Measurements from ENCODE around the gene LDLRAP1.

Gene LDLRAP1

GRCh38 chr1:25609921-25610320 is 66.5 kb downstream of the LDLRAP1 start:
- no peak overlapping the region for H3K9ac ChIP-seq (ENCODE audit: low read depth, low read length)
- H3K36me3 ChIP-seq (ENCODE audit: insufficient read depth, low read length), result no peaks in the 10 kb centered on the region
- H3K4me3 ChIP-seq (ENCODE audit: low read length), result no peak overlapping the region
- H3K9me3 ChIP-seq (replicated peaks; ENCODE audit: low read length), result no peaks in the 10 kb centered on the region
- H3K4me1 ChIP-seq (ENCODE audit: control insufficient read depth, insufficient read depth, low read length), result no peaks in the 10 kb centered on the region
- peaks cover 81% of the 10 kb centered on the region for H3K27me3 ChIP-seq (ENCODE audit: control insufficient read depth, insufficient read depth, low read length)
- H3K4me2 ChIP-seq (ENCODE audit: low read length), result no peak overlapping the region

DNA sequence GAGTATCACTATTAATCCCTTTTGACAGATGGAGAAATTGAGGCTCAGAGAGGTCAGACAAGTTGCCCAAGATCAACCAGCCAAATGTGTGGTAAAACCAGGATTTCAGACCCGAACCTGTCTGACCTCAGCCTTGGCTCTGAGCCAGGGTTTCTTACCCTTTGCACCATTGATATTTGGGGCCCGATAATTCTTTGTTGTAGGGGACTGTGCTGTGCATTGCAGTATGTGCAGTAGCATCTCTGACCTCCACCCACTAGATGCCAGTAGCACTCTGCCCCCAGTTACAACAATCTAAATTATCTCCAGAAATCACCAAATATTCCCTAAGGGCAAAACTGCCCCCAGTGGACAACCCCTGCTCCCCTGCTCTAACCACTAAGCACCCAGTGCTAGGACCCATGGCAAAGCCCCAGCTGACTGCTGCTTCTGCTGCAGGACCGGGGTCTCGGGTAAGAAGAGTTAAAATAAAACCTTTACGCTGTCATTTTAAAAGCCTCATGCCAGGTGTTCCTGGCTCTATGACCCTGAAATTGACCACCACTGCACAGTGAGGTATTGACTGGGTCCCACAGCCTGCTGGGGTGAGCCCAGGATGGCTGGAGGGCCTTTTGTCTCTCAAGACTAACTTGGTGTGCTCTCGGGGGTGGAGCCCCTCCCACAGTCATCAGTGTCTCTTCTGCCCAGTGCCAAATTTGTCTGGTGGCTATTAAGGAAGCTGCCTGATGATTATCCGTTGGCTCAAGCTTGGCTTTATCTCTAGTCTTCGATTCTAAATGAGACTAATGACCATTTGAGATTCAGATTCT is 67.6 kb downstream of the LDLRAP1 start:
- Histone ChIP-seq H3K9ac (ENCODE audit: low read depth, low read length) (no peak overlapping the region), H3K4me3 (ENCODE audit: low read length) (no peak overlapping the region), H3K27me3 (ENCODE audit: control insufficient read depth, insufficient read depth, low read length) (peaks cover 73% of the 10 kb centered on the region), H3K4me2 (ENCODE audit: low read length) (no peak overlapping the region), H3K4me1 (ENCODE audit: control insufficient read depth, insufficient read depth, low read length) (peaks cover 4% of the 10 kb centered on the region), H3K36me3 (ENCODE audit: insufficient read depth, low read length) (no peaks in the 10 kb centered on the region), H3K9me3 (replicated peaks; ENCODE audit: low read length) (no peaks in the 10 kb centered on the region)

- H3K4me1 ChIP-seq (ENCODE audit: control insufficient read depth, insufficient read depth, low read length), result peaks cover 9% of the 10 kb centered on the region
- H3K4me2 ChIP-seq (ENCODE audit: low read length), result no peak overlapping the region
- H3K9me3 ChIP-seq (replicated peaks; ENCODE audit: low read length), result no peaks in the 10 kb centered on the region
- H3K36me3 ChIP-seq (ENCODE audit: insufficient read depth, low read length), result no peaks in the 10 kb centered on the region
- no peak overlapping the region for H3K9ac ChIP-seq (ENCODE audit: low read depth, low read length)
- H3K27me3 ChIP-seq (ENCODE audit: control insufficient read depth, insufficient read depth, low read length), result peaks cover 65% of the 10 kb centered on the region
- no peak overlapping the region for H3K4me3 ChIP-seq (ENCODE audit: low read length)
Observed at GRCh38 chr1:25611843-25612242, 68.4 kb downstream of the LDLRAP1 start.

GRCh38 chr1:25612421-25612820 is 69.0 kb downstream of the LDLRAP1 start:
- no peak overlapping the region for H3K4me2 ChIP-seq (ENCODE audit: low read length)
- no peak overlapping the region for H3K4me3 ChIP-seq (ENCODE audit: low read length)
- H3K4me1 ChIP-seq (ENCODE audit: control insufficient read depth, insufficient read depth, low read length), result peaks cover 15% of the 10 kb centered on the region
- H3K9me3 ChIP-seq (replicated peaks; ENCODE audit: low read length), result no peaks in the 10 kb centered on the region
- H3K9ac ChIP-seq (ENCODE audit: low read depth, low read length), result no peak overlapping the region
- H3K27me3 ChIP-seq (ENCODE audit: control insufficient read depth, insufficient read depth, low read length), result peaks cover 59% of the 10 kb centered on the region
- H3K36me3 ChIP-seq (ENCODE audit: insufficient read depth, low read length), result no peaks in the 10 kb centered on the region

GRCh38 chr1:25613091-25613490 is 69.7 kb downstream of the LDLRAP1 start:
- Histone ChIP-seq H3K4me2 (ENCODE audit: low read length) (no peak overlapping the region), H3K36me3 (ENCODE audit: insufficient read depth, low read length) (no peaks in the 10 kb centered on the region), H3K4me3 (ENCODE audit: low read length) (no peak overlapping the region), H3K27me3 (ENCODE audit: control insufficient read depth, insufficient read depth, low read length) (peaks cover 65% of the 10 kb centered on the region), H3K9me3 (replicated peaks; ENCODE audit: low read length) (no peaks in the 10 kb centered on the region), H3K9ac (ENCODE audit: low read depth, low read length) (no peak overlapping the region), H3K4me1 (ENCODE audit: control insufficient read depth, insufficient read depth, low read length) (peaks cover 20% of the 10 kb centered on the region)

GRCh38 chr1:25614501-25615171 is 71.2 kb downstream of the LDLRAP1 start:
- H3K27me3 ChIP-seq (ENCODE audit: control insufficient read depth, insufficient read depth, low read length), result peaks cover 73% of the 10 kb centered on the region
- H3K4me2 ChIP-seq (ENCODE audit: low read length), result no peak overlapping the region
- H3K9me3 ChIP-seq (replicated peaks; ENCODE audit: low read length), result no peaks in the 10 kb centered on the region
- H3K36me3 ChIP-seq (ENCODE audit: insufficient read depth, low read length), result no peaks in the 10 kb centered on the region
- H3K4me1 ChIP-seq (ENCODE audit: control insufficient read depth, insufficient read depth, low read length), result peaks cover 20% of the 10 kb centered on the region
- no peak overlapping the region for H3K4me3 ChIP-seq (ENCODE audit: low read length)
- no peak overlapping the region for H3K9ac ChIP-seq (ENCODE audit: low read depth, low read length)

DNA sequence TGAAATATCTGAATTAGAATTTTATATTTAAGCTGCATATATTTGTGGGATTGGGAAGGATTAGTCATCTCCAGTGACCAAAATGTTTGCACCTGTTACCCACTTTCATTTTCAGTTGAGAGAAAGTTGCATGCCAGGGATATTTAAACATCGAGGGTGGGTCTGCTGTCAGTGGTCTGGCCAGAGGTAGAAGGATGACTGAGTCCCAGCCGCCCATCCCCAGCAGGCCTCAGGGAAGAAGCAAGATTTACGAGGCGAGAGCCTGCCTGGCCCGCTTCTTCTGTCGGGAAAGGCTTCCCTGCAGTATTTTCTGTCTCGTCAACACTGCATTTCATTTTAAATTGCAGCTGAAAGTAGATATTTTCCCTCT is 71.8 kb downstream of the LDLRAP1 start:
- H3K9me3 ChIP-seq (replicated peaks; ENCODE audit: low read length), result no peaks in the 10 kb centered on the region
- no peak overlapping the region for H3K4me3 ChIP-seq (ENCODE audit: low read length)
- peaks cover 20% of the 10 kb centered on the region for H3K4me1 ChIP-seq (ENCODE audit: control insufficient read depth, insufficient read depth, low read length)
- no peak overlapping the region for H3K9ac ChIP-seq (ENCODE audit: low read depth, low read length)
- peak overlapping the region; percentile 12 for H3K4me2 ChIP-seq (ENCODE audit: low read length)
- peaks cover 73% of the 10 kb centered on the region for H3K27me3 ChIP-seq (ENCODE audit: control insufficient read depth, insufficient read depth, low read length)
- no peaks in the 10 kb centered on the region for H3K36me3 ChIP-seq (ENCODE audit: insufficient read depth, low read length)

DNA sequence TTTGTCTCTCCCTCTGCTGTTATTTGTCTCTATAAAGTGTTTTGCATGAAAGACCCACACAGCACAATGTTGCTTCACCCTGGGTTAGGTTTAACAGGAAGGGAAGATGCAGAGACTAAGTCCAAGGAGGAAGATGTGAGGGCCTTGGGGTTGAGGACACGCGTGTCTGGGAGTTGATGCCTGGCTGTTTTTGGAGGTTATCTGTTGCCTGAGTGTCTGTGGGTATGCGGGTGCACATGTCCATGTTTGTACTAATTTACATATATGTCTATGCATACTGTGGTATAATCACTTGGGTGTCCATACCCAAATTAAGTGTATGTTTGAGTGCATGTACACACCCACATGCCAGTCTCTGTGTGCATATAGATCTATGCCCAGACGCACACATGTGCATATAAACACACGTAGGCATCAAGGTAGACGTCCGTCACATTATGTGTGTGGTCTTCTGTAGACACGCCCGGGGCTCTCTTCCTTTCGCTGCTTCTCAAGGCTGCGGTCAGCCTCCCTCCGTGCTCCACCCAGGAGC is 72.2 kb downstream of the LDLRAP1 start:
- peaks cover 73% of the 10 kb centered on the region for H3K27me3 ChIP-seq (ENCODE audit: control insufficient read depth, insufficient read depth, low read length)

DNA sequence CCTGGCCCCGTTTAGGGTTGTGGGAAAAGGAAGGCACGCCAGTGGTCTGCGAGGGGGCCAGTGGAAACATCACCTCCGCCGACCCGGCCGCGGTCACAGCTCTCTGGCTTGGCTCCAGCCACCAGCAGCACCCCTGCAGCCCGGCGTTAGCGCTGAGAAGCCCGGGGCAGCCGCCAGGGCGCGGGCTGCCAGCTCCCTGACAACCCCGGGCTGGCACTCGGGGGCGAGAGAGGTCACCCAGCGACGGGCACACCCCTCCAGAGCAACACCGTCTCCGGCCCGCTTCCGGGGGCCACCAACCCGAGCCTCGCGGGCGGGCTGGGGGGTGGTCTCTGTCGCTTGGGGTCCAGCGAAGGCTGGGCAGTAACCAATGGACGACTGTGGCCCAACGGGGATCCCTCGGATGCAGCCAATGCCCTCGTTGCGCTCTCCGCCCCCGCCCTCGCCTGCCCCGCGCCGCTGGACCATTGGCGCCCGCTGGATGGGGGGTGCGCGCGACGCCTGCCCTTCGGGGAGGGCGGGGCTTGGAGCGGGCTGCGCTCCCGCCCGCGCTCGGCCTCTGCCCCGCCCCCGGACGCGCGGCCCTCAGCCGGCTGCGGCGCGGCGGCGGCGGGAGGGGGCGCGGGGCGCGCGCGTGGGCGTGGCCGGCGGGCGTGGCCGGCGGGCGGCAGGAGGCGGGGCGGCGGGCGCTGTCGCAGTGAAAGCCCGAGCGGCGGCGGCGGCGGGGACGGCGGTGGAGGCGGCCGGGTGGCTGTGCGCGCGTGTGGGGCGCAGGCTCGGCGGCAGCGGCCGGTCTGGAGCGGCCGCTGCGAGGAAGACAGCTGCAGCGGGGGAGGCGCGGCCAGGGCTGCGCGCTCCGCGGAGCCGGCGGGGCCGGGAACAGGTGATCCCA is 72.9 kb downstream of the LDLRAP1 start, which contains the start of gene MAN1C1:
TSS of gene MAN1C1 (plus strand) at position 697 of the 892 bp plus-strand sequence. CDS start 1,007 bp downstream, outside the sequence.
- Histone ChIP-seq H3K27me3 (ENCODE audit: control insufficient read depth, insufficient read depth, low read length) (peaks cover 73% of the 10 kb centered on the region), H3K4me2 (ENCODE audit: low read length) (peak within 1 kb of the TSS; percentile 92), H3K4me1 (ENCODE audit: control insufficient read depth, insufficient read depth, low read length) (peaks cover 20% of the 10 kb centered on the region), H3K9me3 (replicated peaks; ENCODE audit: low read length) (no peaks in the 10 kb centered on the region), H3K36me3 (ENCODE audit: insufficient read depth, low read length) (no peaks in the 10 kb centered on the region), H3K9ac (ENCODE audit: low read depth, low read length) (no peak within 1 kb of the TSS), H3K4me3 (ENCODE audit: low read length) (peak within 1 kb of the TSS; percentile 69)

More for the DNA sequence above, 72.2 kb downstream of the LDLRAP1 start:
- H3K36me3 ChIP-seq (ENCODE audit: insufficient read depth, low read length), result no peaks in the 10 kb centered on the region
- H3K4me1 ChIP-seq (ENCODE audit: control insufficient read depth, insufficient read depth, low read length), result peaks cover 20% of the 10 kb centered on the region
- peak overlapping the region; percentile 67 for H3K4me3 ChIP-seq (ENCODE audit: low read length)
- no peaks in the 10 kb centered on the region for H3K9me3 ChIP-seq (replicated peaks; ENCODE audit: low read length)
- peak overlapping the region; percentile 89 for H3K4me2 ChIP-seq (ENCODE audit: low read length)
- H3K9ac ChIP-seq (ENCODE audit: low read depth, low read length), result no peak overlapping the region

- Histone ChIP-seq H3K9ac (ENCODE audit: low read depth, low read length) (no peak overlapping the region), H3K27me3 (ENCODE audit: control insufficient read depth, insufficient read depth, low read length) (peaks cover 71% of the 10 kb centered on the region), H3K4me1 (ENCODE audit: control insufficient read depth, insufficient read depth, low read length) (peaks cover 20% of the 10 kb centered on the region)
Observed at GRCh38 chr1:25616987-25617624, 73.7 kb downstream of the LDLRAP1 start.

More at GRCh38 chr1:25616987-25617624, 73.7 kb downstream of the LDLRAP1 start:
- Histone ChIP-seq H3K36me3 (ENCODE audit: insufficient read depth, low read length) (no peaks in the 10 kb centered on the region), H3K9me3 (replicated peaks; ENCODE audit: low read length) (no peaks in the 10 kb centered on the region), H3K4me2 (ENCODE audit: low read length) (peak overlapping the region; percentile 92), H3K4me3 (ENCODE audit: low read length) (peak overlapping the region; percentile 69)

Data from skeletal muscle satellite cell (primary cell).